ENCODE measurements around the gene DNASE1. TPM values are rescaled to one million over a fixed set of nuclear protein-coding genes. Genes with fewer than 3 reads are reported as not detected.

DNASE1 gene
- total RNA-seq, 1 experiment from 2014 or later = 11.0 TPM

GRCh38 chr16:3687021-3687420 lies 32.5 kb downstream of the DNASE1 start:
- intact Hi-C loops (cut with micrococcal nuclease) = no loop called here
- H3K79me2 ChIP-seq (ENCODE audit: insufficient read depth, low read length) = peaks cover 47% of the 10 kb centered on the region; the same call in 1 of the 2 replicates
- no peak overlapping the region for H3K9ac ChIP-seq (ENCODE audit: low read length)
- no TSS peak for BruUV-seq (replicated peaks)
- POLR2A ChIA-PET = no interaction called here
- H4K20me1 ChIP-seq (ENCODE audit: insufficient read depth) = no peaks in the 10 kb centered on the region
- peaks cover 31 to 55% of the 10 kb centered on the region in 2 experiments; a peak in 3 of 4 replicates for H3K36me3 ChIP-seq (ENCODE audit: control insufficient read depth in 1 of 2, insufficient read depth in 2 of 2, low read length in 2 of 2)
- no peak overlapping the region for H2AFZ ChIP-seq (ENCODE audit: low read depth, low read length, poor library complexity, severe bottlenecking)
- RAD21 ChIA-PET (ENCODE audit: low non-redundant PET in 1 of 2, low total read pairs in 2 of 2, uncharacterized antibody in 2 of 2, unreplicated experiment in 2 of 2) = interaction anchor here in 1 of 2 experiments (0.6 kb wide), 1 partner anchor 667 kb away, joined by 4 read pairs; the partner anchor contains the start of gene TNFRSF12A
- H3K27me3 ChIP-seq (ENCODE audit: insufficient read depth, low read length) = no peaks in the 10 kb centered on the region
- H3K4me2 ChIP-seq (ENCODE audit: low read length) = no peak overlapping the region
- ATAC-seq = no peak
- no peak overlapping the region for H3K27ac ChIP-seq (ENCODE audit: low read depth, low read length)
- CTCF ChIA-PET = no interaction called here
- H3K4me1 ChIP-seq (ENCODE audit: control insufficient read depth in 1 of 2, insufficient read depth in 2 of 2, low read length in 2 of 2) = peaks cover 0 to 10% of the 10 kb centered on the region in 2 experiments; a peak in 2 of 4 replicates
- H3K9me3 ChIP-seq (ENCODE audit: control insufficient read depth in 1 of 2, insufficient read depth in 1 of 2, low read depth in 1 of 2, low read length in 2 of 2) = no peaks in the 10 kb centered on the region
- DNase-seq (ENCODE audit: low read depth, low spot score) = no peak
- no peak for TF ChIP-seq SIN3A (IDR thresholded peaks at IDR 0.05; ENCODE audit: low read depth)
- no peaks in the 10 kb centered on the region for H3K9me2 ChIP-seq (ENCODE audit: insufficient read depth)
- H3K4me3 ChIP-seq (replicated peaks in 1 of 2; ENCODE audit: low read depth in 1 of 2, low read length in 2 of 2) = no peak overlapping the region

- BruUV-seq (replicated peaks) = no TSS peak
- Histone ChIP-seq H4K20me1 (ENCODE audit: insufficient read depth) (no peaks in the 10 kb centered on the region), H3K27ac (ENCODE audit: low read depth, low read length) (no peak overlapping the region), H3K9ac (ENCODE audit: low read length) (no peak overlapping the region), H3K27me3 (ENCODE audit: insufficient read depth, low read length) (no peaks in the 10 kb centered on the region), H3K36me3 (ENCODE audit: control insufficient read depth in 1 of 2, insufficient read depth in 2 of 2, low read length in 2 of 2) (peaks cover 29 to 55% of the 10 kb centered on the region in 2 experiments; a peak in 3 of 4 replicates), H2AFZ (ENCODE audit: low read depth, low read length, poor library complexity, severe bottlenecking) (no peak overlapping the region), H3K4me3 (replicated peaks in 1 of 2; ENCODE audit: low read depth in 1 of 2, low read length in 2 of 2) (no peak overlapping the region), H3K4me2 (ENCODE audit: low read length) (no peak overlapping the region), H3K9me3 (ENCODE audit: control insufficient read depth in 1 of 2, insufficient read depth in 1 of 2, low read depth in 1 of 2, low read length in 2 of 2) (no peaks in the 10 kb centered on the region), H3K9me2 (ENCODE audit: insufficient read depth) (no peaks in the 10 kb centered on the region), H3K4me1 (ENCODE audit: control insufficient read depth in 1 of 2, insufficient read depth in 2 of 2, low read length in 2 of 2) (peaks cover 0 to 10% of the 10 kb centered on the region in 2 experiments; a peak in 2 of 4 replicates), H3K79me2 (ENCODE audit: insufficient read depth, low read length) (peaks cover 47% of the 10 kb centered on the region; the same call in 1 of the 2 replicates)
- no peak for ATAC-seq
- RAD21 ChIA-PET (ENCODE audit: low non-redundant PET in 1 of 2, low total read pairs in 2 of 2, uncharacterized antibody in 2 of 2, unreplicated experiment in 2 of 2) = no interaction called here
- POLR2A ChIA-PET = no interaction called here
- CTCF ChIA-PET = no interaction called here
- intact Hi-C loops (cut with micrococcal nuclease) = no loop called here
- no peak for DNase-seq (ENCODE audit: low read depth, low spot score)
- TF ChIP-seq POLR2AphosphoS5 (IDR thresholded peaks at IDR 0.05; ENCODE audit: low read depth, low read length) = no peak
- no peak for TF ChIP-seq CTCF (IDR thresholded peaks at IDR 0.05 in 2 of 3, conservative IDR thresholded peaks at IDR 0.05 in 1 of 3; ENCODE audit: borderline replicate concordance in 1 of 3, insufficient read depth in 1 of 3, low read depth in 2 of 3, low read length in 2 of 3)
- no peak for TF ChIP-seq JUND (IDR thresholded peaks at IDR 0.05)
- no peak for TF ChIP-seq ZFX (IDR thresholded peaks at IDR 0.05)
- TF ChIP-seq SIN3A (IDR thresholded peaks at IDR 0.05; ENCODE audit: low read depth) = no peak
- no peak for TF ChIP-seq SP1 (IDR thresholded peaks at IDR 0.05; ENCODE audit: low read depth)
- no peak for TF ChIP-seq CEBPB (IDR thresholded peaks at IDR 0.05; ENCODE audit: low read depth)
- no peak for TF ChIP-seq FOSL1 (IDR thresholded peaks at IDR 0.05; ENCODE audit: low read depth)
- no peak for TF ChIP-seq EGR1 (IDR thresholded peaks at IDR 0.05; ENCODE audit: low read depth)
- TF ChIP-seq ZBTB33 (IDR thresholded peaks at IDR 0.05; ENCODE audit: extremely low read depth, insufficient replicate concordance, low read length) = no peak
- no peak for TF ChIP-seq EZH2 (IDR thresholded peaks at IDR 0.05)
- TF ChIP-seq RAD21 (IDR thresholded peaks at IDR 0.05; ENCODE audit: low read depth) = no peak
- TF ChIP-seq YY1 (IDR thresholded peaks at IDR 0.05; ENCODE audit: extremely low read depth, insufficient replicate concordance, low read depth, low read length) = no peak
- no peak for TF ChIP-seq TCF7L2 (IDR thresholded peaks at IDR 0.05; ENCODE audit: borderline replicate concordance, extremely low read depth, insufficient read depth, insufficient read length)
- TF ChIP-seq MAX (IDR thresholded peaks at IDR 0.05) = no peak
- no peak for TF ChIP-seq SRF (IDR thresholded peaks at IDR 0.05; ENCODE audit: low read depth)
These were observed 33.3 kb downstream of the DNASE1 start for GRCh38 chr16:3687792-3688191.

Measured in HCT116 (cell line).